Fibroblast of lung (primary cell): ENCODE measurements around the gene PGK2. TPM values are rescaled to one million over a fixed set of nuclear protein-coding genes. Genes with fewer than 3 reads are reported as not detected.

Experiments used
- DNase-seq, 2 donors: peaks; one replicate each; pipeline versions ENCODE4 v3.0.0 to v3.0.0-alpha.2; 2010; ENCODE audit warnings: low read depth in 2 of 2
- H2AFZ ChIP-seq: 2 replicates; pipeline ENCODE4 v1.5.1; 2012; ENCODE audit warnings: low read length, control low read depth, inconsistent platforms
- H3K27ac ChIP-seq: 2 replicates; pipeline ENCODE4 v1.5.1; 2011; ENCODE audit warnings: low read length, control low read depth; ENCODE audit not compliant: insufficient read depth
- H3K27me3 ChIP-seq: 2 replicates; pipeline ENCODE4 v1.5.1; 2011; ENCODE audit warnings: mild to moderate bottlenecking, low read length; ENCODE audit not compliant: control insufficient read depth, insufficient read depth
- H3K36me3 ChIP-seq: 2 replicates; pipeline ENCODE4 v1.5.1; 2011; ENCODE audit warnings: low read length; ENCODE audit not compliant: control insufficient read depth, insufficient read depth
- H3K4me1 ChIP-seq: 2 replicates; pipeline ENCODE4 v1.5.1; 2011; ENCODE audit warnings: low read length; ENCODE audit not compliant: control insufficient read depth, insufficient read depth; ENCODE audit errors: extremely low read depth
- H3K4me2 ChIP-seq: 2 replicates; pipeline ENCODE4 v1.5.1; 2011; ENCODE audit warnings: low read length, control low read depth; ENCODE audit not compliant: insufficient read depth; ENCODE audit errors: extremely low read depth
- H3K4me3 ChIP-seq, 4 experiments: fragments of 200-600 bp in 1 of 4; sonication (generic) in 1 of 4; replicated peaks in 1 of 4; 2 replicates each; pipeline ENCODE4 v1.5.1; 2011 to 2016; ENCODE audit warnings: low read length in 4 of 4, low read depth in 3 of 4, mild to moderate bottlenecking in 3 of 4, control low read depth in 2 of 4, inconsistent platforms in 1 of 4, mixed read lengths in 1 of 4; ENCODE audit not compliant: insufficient read depth in 1 of 4; ENCODE audit errors: control extremely low read depth in 1 of 4
- H3K79me2 ChIP-seq: 2 replicates; pipeline ENCODE4 v1.5.1; 2012; ENCODE audit warnings: mild to moderate bottlenecking, low read length, inconsistent platforms; ENCODE audit not compliant: control insufficient read depth, insufficient read depth
- H3K9ac ChIP-seq: 2 replicates; pipeline ENCODE4 v1.5.1; 2011; ENCODE audit warnings: mild to moderate bottlenecking, low read length, control low read depth; ENCODE audit not compliant: insufficient read depth
- H3K9me3 ChIP-seq: 2 replicates; pipeline ENCODE4 v1.5.1; 2012; ENCODE audit warnings: low read depth, low read length; ENCODE audit not compliant: control insufficient read depth, insufficient read depth
- H4K20me1 ChIP-seq: 2 replicates; pipeline ENCODE4 v1.5.1; 2011; ENCODE audit warnings: low read length; ENCODE audit not compliant: control insufficient read depth, insufficient read depth; ENCODE audit errors: extremely low read depth
- CTCF ChIP-seq, 2 donors: IDR thresholded peaks in 1 of 2; conservative IDR thresholded peaks in 1 of 2; 1 replicate in 1 of 2; 2 replicates in 1 of 2; pipeline ENCODE4 v1.5.1; 2011 to 2012; ENCODE audit warnings: low read length in 2 of 2, control low read depth in 1 of 2, inconsistent platforms in 1 of 2, low read depth in 1 of 2, mild to moderate bottlenecking in 1 of 2
- EZH2 ChIP-seq: IDR thresholded peaks from 2 replicates; pipeline ENCODE4 v1.5.1; 2012; ENCODE audit warnings: low read length, control low read depth, mild to moderate bottlenecking; ENCODE audit errors: missing control alignments
- polyA plus RNA-seq, 2 donors: library from polyadenylated mRNA; depleted of rRNA in 1 of 2; stranded (reverse) in 1 of 2; unstranded in 1 of 2; fragments of >200 nt; gene quantifications; 2 replicates each; pipeline ENCODE4 v1.2.1, GENCODE V29; 2011 to 2012; ENCODE audit warnings: missing spikeins in 1 of 2
- total RNA-seq: library from RNA; depleted of rRNA; stranded (reverse); fragments of >200 nt; gene quantifications from 2 replicates; pipeline ENCODE4 v1.2.1, GENCODE V29; 2014

Gene PGK2
- total and polyA plus RNA-seq, 2 donors (not counting 1 experiment from before 2014, with no cell fraction given) = not detected

GRCh38 chr6:49784272-49784671, 2.8 kb downstream of the PGK2 start:
- Histone ChIP-seq H3K36me3 (no peaks in the 10 kb centered on the region), H2AFZ (no peak overlapping the region), H3K79me2 (no peaks in the 10 kb centered on the region), H3K27me3 (no peaks in the 10 kb centered on the region), H3K4me3 (no peak overlapping the region), H3K9ac (no peak overlapping the region), H3K4me2 (no peak overlapping the region), H4K20me1 (no peaks in the 10 kb centered on the region), H3K27ac (no peak overlapping the region), H3K4me1 (no peaks in the 10 kb centered on the region), H3K9me3 (no peaks in the 10 kb centered on the region)
- DNase-seq = no peak
- TF ChIP-seq CTCF (conservative IDR thresholded peaks at IDR 0.05 in 1 of 2, IDR thresholded peaks at IDR 0.05 in 1 of 2; ENCODE audit: low read depth in 1 of 2, low read length in 2 of 2) (no peak), EZH2 (no peak)

- no peaks in the 10 kb centered on the region for H3K4me1 ChIP-seq
- no peaks in the 10 kb centered on the region for H3K79me2 ChIP-seq
- H2AFZ ChIP-seq = no peak overlapping the region
- no peaks in the 10 kb centered on the region for H3K36me3 ChIP-seq
- no peak overlapping the region for H3K4me3 ChIP-seq
- no peak for DNase-seq
- no peaks in the 10 kb centered on the region for H4K20me1 ChIP-seq
- no peak overlapping the region for H3K4me2 ChIP-seq
- H3K27me3 ChIP-seq = no peaks in the 10 kb centered on the region
- H3K27ac ChIP-seq = no peak overlapping the region
- H3K9me3 ChIP-seq = no peaks in the 10 kb centered on the region
- no peak overlapping the region for H3K9ac ChIP-seq
- no peak for TF ChIP-seq CTCF (conservative IDR thresholded peaks at IDR 0.05 in 1 of 2, IDR thresholded peaks at IDR 0.05 in 1 of 2; ENCODE audit: low read depth in 1 of 2, low read length in 2 of 2)
- TF ChIP-seq EZH2 = no peak
Measured at GRCh38 chr6:49782725-49783124, 4.4 kb downstream of the PGK2 start.

- no peak overlapping the region for H3K27ac ChIP-seq
- TF ChIP-seq CTCF (conservative IDR thresholded peaks at IDR 0.05 in 1 of 2, IDR thresholded peaks at IDR 0.05 in 1 of 2; ENCODE audit: low read depth in 1 of 2, low read length in 2 of 2) = no peak
- no peak for TF ChIP-seq EZH2
- no peak overlapping the region for H3K4me3 ChIP-seq
- H3K4me1 ChIP-seq = no peaks in the 10 kb centered on the region
- no peaks in the 10 kb centered on the region for H3K27me3 ChIP-seq
- no peak overlapping the region for H3K4me2 ChIP-seq
- no peaks in the 10 kb centered on the region for H3K9me3 ChIP-seq
- no peak overlapping the region for H2AFZ ChIP-seq
- no peak for DNase-seq
- H4K20me1 ChIP-seq = no peaks in the 10 kb centered on the region
- H3K79me2 ChIP-seq = no peaks in the 10 kb centered on the region
- no peak overlapping the region for H3K9ac ChIP-seq
- no peaks in the 10 kb centered on the region for H3K36me3 ChIP-seq
Measured at GRCh38 chr6:49782293-49782692, 4.8 kb downstream of the PGK2 start.
